HG03521 (cell line): ENCODE measurements around the gene DAP.
"Not testable (repeated sequence)": the region's sequence is repeated elsewhere in the genome, so short reads cannot be mapped to it uniquely, and the experiment has no call there.

Experiments used
- ATAC-seq: cut with Tn5 transposase; IDR thresholded peaks from one replicate; pipeline ENCODE4 v1.9.1; 2021; ENCODE audit warnings: mild to moderate bottlenecking, moderate library complexity; ENCODE audit not compliant: unreplicated experiment

The DAP gene

DNA sequence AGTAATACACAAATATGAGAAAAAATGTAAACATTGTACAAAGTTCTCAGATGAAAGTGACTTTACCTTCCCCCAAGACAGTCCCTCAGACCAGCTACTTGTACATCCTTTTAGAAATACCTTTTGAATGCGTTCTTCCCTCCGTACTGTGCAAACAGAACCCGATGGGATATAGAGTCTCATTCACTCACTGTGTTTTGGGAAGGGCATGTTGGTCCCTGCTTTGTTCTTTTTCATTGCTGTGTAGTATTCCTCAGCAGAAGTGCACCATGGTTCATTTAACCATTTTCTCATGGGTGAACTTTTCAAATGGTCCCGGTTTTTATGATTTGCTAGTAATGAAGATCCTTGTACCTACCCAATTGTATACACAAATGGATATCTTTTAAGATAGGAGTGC is 102.8 kb downstream of the DAP start:
- ATAC-seq, result no peak

DNA sequence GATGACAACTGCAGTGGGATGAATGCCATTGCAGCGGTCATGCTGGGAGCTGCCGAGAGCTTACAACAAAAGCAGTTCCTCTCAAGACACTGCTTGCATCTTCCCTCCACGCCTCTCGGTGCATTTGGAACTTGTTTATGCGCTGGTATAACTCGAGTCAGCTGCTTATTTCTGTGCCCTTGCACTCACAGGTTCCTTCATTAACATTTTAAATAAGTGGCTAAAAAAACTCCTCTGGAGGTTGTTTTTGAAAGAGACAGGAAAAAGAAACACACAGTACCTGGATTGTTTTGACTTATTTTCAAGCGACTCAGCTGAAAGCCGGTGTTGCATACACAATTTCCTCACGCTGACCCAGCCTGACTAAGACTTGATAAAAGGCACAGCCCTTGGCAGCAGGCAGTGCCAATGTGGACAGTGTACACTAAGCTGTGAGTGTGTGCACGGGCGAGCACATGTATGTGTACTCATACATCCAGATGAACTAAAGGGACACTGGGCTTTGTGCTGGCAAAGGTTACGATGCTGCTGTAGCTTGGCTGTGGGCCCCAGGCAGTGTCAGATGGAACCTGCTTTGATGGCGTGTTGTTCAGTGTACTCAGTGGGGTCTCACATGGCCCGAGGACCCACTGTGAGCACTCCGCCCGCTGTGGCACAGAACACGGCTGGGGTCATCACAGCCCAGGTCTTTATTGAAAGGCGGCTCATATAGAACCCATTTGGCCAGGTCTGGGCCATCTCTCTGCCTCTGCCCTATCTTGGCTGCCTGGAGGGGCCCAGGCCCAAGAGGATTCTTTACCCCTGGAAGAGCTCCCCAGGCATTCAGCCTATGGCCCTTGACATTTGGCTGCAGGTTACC is 104.8 kb downstream of the DAP start:
- no peak for ATAC-seq

DNA sequence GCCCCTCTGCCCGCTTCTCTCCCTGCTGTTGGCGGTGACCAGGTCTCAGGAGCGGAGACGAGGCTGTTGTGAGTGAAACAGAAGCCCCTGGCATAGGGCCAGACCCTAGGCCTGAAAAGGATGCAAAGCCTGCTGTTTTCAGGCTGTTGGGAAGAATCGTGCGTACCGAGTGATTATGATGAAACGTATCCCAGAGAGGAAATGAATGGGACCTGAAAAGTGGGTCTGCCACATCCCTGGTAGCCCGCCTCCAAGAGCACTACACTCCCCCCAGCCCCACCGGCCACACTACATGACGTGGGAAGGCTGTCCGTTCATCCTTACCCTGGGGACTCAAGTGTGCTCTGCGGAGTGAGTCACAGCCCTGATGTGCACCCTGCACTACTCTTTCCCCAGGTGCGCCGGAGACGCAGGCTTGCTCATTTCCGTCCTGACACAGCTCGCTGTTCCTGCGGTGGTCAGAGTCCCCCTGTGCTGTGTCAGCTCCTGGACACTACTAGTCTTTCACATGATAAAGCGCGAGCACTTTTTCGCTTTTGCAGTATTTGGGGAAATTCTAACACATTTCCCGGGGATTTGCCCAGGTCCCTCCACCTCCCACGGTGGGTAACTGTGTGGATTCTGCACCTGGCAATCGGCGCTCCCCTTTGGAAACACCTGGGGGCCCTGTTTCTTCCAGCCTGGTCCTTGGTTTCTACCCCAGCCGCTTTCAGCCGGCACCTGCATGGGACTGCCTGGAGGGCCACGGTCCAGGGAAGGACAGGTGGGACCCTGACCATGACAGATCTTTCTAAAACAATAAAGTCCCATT is 105.7 kb downstream of the DAP start:
- ATAC-seq, result no peak

DNA sequence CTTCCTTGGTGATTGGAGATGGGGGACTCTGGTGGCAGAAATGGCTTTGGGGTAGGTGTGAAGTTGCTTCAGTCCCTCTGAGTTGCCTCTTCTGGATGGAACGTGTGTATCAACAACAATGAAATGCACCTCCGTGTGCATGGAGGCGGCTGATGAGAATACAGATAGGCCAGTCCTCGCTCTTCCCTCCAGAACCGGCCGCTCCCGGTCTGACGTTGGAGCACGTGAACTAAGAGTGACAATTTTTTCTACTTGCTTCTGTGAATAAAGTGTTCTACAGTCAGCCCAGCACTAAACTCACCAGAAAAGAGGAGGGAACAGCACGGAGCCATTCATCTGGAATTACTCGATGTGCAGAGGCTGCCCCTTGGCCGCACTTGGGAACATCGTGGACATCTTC is 106.5 kb downstream of the DAP start:
- no peak for ATAC-seq

DNA sequence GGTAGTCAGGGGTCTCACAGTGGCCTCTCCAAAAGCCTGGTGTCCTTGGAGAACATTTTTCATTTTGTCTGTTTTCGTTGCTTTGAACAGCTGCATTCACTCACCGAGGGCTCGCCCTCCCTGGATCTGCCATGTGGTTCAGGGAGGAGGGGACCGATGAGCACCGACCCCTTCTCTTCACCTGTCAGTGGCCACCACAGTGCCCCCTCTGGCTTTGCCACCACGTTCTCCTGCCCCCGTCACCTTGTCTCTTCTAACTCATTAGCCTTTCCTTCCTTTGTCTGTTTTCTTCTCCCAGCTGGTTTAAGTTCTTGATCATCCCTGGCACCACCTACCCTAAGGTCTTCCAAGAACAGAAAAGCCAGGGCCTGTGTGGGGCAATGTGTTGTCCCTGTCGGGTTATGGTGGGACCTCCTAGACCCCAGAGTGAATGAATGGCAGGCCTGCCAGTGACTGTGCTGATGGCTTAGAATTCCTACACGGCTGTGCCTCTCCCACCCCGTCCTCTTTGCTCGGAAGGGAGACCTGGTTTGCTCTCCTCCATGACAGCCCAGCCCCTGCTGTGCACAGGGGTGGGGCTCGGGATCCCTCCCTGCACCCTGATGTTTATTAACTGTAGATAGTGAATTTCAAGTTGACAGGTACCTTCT is 107.2 kb downstream of the DAP start:
- ATAC-seq, result no peak

DNA sequence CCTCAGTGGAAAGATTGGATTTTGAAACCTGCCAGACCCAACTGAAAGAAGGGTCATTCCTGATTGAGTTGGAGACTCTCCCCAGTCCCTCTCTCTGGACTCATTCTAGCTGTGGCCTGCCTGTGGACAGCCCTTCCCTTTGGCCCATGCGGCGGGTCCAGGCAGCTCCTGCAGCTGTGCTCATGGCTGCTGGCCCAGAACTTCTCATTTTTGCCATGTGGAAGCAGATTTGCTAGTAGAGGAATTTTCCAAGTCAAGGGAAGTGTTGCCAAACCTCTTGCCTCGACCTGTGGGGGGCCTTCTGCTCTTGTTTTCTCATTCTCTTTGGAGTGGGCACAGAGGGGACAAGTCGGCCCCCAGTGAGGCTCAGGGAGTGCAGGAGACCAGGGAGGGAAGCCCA is 108.0 kb downstream of the DAP start:
- ATAC-seq, result no peak

DNA sequence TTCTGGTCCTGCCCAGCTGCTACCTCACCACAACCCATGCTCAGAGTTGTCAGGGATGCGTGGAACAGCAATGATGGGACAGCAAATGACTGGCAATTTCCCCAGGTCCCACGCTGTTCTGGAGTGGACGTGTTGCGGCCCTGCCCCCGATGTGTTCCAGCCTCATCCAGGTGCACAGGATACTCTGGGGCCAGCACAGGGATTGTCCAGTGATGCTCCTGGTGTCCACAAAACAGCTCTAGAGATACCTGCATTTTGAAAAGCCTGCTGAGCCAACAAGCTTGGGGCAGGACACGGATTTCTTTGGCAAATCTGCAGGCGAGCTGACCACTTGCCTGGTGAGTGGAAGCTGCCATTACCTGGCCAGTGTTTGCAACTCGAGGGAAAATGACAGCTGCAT is 108.4 kb downstream of the DAP start:
- no peak for ATAC-seq

DNA sequence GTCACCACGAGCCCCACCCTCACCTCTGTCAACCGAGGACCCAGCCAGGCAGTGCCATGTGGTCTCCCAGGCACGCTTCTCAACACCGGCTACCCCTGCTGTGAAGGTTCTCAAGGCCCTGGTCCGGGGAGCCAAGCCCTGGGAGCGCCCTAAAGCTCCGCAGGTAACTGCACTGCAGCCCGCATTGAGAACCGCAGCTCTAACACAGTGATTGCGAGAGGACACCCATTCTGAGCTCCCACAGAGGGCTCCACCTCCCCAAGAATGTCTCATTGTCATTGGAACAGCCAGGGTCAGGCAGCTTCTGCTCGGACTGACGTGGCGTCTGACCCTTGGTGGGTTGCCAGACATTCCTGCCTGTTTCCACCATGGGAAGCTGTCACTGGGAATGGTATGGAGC is 108.9 kb downstream of the DAP start:
- ATAC-seq, result no peak

DNA sequence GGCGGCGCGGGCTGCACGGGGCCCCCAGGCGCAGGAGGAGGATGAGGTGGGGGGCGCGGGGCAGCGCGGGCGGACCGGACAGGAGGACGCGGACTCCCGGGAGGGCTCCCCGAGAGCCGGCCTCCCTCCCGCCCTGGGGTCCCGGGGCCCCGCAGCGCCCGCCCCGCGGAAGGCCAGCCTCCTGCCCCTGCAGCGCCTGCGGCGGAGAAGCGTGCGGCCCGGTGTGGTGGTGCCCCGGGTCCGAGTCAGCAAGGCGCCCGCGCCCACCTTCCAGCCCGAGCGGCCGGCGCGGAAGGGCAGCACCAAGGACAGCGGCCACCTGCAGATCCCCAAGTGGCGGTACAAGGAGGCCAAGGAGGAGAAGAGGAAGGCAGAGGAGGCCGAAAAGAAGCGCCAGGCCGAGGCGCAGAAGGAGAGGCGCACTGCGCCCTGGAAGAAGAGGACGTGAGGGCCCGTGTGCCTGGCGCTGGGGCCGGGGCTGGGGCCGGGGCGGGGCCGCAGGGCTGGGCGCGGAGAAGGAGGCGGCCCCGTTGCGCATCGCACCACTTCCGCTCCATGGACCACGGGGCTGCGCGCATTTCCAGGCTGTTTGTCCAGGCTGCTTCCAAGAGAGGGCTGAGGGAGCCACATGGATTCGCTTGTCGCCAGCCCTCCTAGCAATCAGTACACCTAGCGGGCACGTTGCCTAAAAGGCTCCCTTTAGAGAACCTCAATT is 111.2 kb downstream of the DAP start:
- no peak for ATAC-seq

DNA sequence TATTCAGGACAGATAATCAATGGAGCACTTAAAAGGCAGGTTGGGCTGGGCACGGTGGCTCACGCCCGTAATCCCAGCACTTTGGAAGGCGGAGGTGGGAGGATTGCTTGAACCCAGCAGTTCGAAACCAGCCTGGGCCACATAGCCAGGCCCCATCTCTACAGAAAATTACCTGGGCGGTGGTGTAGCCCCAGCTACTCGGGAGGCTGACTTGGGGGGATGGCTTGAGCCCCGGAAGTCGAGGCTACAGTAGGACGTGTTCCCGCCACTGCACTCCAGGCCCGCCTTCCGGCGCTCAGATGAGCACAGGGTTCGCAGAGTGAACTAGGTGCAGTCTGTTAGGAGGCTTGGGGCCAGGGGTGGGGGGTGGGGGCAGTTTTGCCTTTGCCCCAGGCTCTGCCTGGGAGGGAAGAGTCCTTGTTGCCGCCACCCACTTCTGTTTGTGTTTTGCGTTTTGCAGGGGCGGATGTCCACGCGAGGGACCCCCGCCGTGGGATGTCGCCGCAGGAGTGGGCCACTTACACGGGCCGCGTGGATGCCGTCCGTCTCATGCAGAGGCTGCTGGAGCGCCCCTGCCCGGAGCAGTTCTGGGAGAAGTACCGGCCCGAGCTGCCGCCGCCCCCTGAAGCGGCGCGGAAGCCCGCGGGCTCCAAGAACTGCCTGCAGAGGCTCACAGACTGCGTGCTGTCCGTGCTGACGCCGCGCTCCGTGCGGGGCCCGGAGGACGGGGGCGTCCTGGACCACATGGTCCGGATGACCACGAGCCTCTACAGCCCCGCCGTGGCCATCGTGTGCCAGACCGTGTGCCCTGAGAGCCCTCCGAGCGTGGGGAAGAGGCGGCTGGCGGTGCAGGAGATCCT is 112.0 kb downstream of the DAP start:
- ATAC-seq, result no peak

DNA sequence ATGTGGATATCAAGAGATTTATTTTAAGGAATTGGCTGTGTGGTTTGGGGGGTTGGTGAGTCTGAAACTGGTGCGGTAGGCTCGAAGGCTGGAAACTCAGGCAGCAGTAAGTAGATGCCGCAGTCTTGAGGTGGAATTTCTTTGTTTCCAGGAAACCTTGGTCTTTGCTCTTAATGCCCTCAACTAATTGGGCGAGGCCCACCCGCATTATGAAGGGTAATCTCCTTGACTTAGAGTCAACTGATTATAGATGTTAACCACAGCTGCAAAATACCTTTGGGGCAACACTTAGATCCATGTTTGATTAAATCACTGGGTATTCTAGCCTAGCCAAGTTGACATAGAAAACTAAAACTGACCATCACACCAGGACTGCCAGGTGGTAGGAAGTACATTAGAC is 113.4 kb downstream of the DAP start:
- ATAC-seq, result no peak

DNA sequence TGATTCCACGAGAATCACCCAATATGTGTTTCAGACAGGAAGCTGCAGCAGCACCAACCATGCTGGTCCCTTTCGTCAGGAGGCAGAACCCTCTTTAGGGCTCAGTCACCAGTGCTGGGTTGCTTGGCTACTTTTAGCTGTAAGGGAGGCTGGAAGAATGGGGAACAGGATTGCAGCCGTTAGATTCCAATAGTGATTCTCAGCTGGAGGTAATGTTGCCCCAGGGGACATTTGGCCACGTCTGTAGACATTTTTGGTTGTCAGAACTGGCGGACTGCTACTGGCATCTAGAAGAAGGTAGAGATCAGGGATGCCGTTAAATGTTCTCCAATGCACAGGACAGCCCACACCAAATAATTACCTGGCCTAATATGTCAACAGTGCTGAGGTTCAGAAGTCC is 115.4 kb downstream of the DAP start:
- no peak for ATAC-seq

DNA sequence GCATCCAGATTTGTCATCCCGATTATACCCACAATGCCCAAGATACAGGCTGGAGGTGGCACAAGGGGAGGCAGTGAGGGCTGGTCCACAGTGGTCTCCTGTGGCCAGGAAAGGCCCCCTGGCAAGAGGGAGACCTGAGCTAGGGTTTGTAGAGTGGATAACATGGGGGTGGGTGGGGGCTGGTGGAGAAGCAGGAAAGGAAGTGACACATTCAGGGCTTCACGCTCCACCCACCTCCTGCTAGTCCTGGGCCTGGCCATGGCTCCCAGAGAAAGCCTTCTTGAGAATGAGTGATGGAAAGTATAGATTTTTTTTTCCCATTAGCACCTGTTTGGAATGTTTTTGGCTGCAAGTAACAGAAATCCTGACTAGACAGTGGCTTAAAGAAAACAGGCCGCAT is 115.9 kb downstream of the DAP start:
- no peak for ATAC-seq

DNA sequence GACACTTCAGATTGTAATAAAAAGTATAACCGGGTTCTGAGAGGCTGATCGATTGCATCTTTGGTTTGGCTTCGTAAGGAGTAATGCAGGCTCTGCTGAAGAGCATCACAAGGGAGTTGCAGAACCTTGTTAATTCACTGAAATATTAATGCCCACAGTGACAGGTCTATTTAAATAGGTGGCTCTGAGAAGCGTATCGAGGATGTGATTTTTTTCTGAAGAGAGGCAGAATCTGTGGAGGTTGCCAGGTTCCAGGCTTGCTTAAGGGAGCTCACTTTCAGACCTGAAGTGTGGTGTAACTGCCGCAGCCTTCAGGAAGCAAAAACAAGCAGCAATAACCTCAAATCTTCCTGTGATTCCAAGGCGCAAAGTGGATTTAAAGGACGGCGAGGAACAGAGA is 116.8 kb downstream of the DAP start:
- ATAC-seq, result no peak

DNA sequence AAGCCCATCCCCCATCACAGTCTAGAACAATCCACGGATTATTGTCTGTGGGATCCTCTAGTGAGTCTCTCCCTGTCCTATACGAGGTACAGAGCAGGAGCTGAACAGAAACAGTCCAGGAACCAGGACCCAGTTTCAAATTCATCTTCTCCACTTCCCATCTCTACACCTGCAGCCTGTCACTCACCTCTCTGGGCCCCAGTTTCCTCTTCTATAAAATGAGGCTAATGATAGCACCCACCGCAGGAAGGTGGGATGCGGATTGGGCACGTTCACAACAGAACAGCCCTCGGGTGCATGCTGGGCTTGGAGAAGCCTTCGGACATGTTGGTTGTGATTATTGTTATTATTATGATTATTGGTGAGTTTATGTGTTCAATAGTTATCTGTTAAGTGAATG is 118.7 kb downstream of the DAP start:
- no peak for ATAC-seq

DNA sequence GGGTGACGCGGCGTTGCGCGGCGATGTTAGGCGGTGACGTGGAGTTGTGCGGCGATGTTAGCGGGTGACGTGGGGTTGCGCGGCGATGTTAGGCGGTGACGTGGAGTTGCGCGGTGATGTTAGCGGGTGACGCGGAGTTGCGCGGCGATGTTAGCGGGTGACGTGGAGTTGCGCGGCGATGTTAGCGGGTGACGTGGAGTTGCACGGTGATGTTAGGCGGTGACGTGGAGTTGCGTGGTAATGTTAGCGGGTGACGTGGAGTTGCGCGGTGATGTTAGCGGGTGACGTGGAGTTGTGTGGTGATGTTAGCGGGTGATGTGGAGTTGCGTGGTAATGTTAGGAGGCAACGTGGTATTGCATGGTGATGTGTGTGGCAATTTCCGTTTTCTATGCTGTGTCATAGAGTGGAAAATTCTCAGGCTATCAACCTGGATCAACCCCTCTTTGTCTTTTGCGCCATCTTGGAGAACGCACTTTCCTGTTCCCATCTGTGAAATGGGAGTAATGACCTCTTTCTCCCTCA is 121.1 kb downstream of the DAP start:
- no peak for ATAC-seq

DNA sequence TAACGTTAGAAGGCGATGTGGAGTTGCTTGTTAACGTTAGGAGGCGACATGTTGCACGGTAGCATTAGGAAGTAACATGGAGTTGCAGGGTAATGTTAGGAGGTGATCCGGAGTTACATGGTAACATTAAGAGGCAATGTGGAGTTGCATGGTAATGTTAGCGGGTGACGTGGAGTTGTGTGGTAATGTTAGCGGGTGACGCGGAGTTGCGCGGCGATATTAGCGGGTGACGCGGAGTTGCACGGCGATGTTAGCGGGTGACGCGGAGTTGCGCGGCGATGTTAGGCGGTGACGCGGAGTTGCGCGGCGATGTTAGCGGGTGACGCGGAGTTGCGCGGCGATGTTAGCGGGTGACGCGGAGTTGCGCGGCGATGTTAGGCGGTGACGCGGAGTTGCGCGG is 122.3 kb downstream of the DAP start:
- ATAC-seq, result not testable (repeated sequence)

DNA sequence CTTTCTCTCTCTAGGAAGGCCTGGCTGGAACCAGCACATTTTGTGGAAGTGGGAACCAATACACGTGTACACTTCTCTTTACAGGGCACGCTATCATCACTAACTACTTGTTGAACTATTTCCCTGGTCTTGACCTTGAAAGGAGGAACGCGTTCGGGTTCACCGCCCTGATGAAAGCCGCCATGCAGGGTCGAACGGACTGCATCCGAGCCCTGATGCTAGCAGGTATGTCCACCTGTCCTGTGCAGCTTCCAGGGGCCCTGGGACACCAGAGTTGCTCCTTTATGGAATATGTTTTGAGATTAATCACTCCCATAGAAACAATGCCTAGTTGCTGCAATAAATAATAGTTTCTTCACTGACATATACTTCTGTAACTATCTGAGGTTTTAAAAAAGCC is 123.1 kb downstream of the DAP start:
- ATAC-seq, result no peak

DNA sequence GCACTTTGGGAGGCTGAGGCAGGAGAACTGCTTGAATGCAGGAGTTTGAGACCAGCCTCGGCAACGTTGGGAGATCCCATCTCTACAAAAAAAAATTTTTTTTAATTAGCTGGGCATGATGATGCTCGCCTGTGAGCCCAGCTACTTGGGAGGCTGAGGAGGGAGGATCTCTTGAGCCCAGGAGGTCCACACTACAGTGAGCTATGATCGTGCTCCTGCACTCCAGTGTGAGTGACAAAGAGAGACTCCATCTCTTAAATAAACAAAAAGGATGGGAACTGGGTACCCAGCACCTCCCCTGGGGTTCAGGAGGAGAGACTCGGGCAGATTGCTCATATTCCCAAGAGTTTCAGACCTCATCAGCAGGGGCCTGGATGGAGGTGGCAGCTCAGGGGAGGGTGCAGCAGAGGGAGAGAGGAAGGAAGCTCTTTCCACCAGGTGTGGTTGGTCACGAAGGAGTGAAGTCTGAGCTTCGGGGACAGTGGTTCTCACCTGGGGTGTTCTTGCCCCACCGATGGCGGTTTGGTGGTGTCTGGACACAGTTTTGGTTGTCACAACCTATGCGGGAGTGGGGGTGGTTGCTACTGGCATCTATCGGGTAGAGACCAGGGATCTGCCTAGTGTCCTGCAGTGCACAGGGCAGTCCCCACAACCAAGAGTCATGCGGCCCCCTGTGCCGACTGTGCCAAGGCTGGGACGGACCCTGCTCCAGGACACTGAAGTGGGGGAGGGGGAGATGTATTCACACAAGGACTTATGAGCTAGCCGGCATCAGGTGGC is 124.5 kb downstream of the DAP start:
- no peak for ATAC-seq
